ENCODE results near the gene MALL.
"Not testable (repeated sequence)": the region's sequence is repeated elsewhere in the genome, so short reads cannot be mapped to it uniquely, and the experiment has no call there.

- TF ChIP-seq CTCF, POLR2AphosphoS5, POLR2A (IDR thresholded peaks at IDR 0.05): not testable (repeated sequence)
Measured at GRCh38 chr2:110034935-110035334, 80.7 kb downstream of the MALL start.

Measured in upper lobe of left lung (tissue), 4 donors.